CD4-positive, alpha-beta T cell (primary cell): Measurements from ENCODE around the gene BRD9. TPM values are rescaled to one million over a fixed set of nuclear protein-coding genes. Genes with fewer than 3 reads are reported as not detected.
"Not testable (repeated sequence)": the region's sequence is repeated elsewhere in the genome, so short reads cannot be mapped to it uniquely, and the experiment has no call there.

Experiments used
- ATAC-seq: fragments of 200-7000 bp; cut with Tn5 transposase; one replicate; pipeline ENCODE4 v1.10.0; 2022; ENCODE audit warnings: mild to moderate bottlenecking; ENCODE audit not compliant: poor library complexity
- CTCF ChIA-PET: fragments of 350-600 bp; sonication (Branson Sonifier 250); formaldehyde crosslinking; loops from one replicate; lab custom pipeline; 2021; ENCODE audit warnings: antibody characterized with exemption, inconsistent platforms; lab: Charles Lee
- POLR2A ChIA-PET: fragments of 350-600 bp; sonication (Branson Sonifier 250); formaldehyde crosslinking; loops from one replicate; lab custom pipeline; 2021; ENCODE audit warnings: antibody characterized with exemption, inconsistent platforms; lab: Charles Lee
- DNase-seq, 14 experiments: peaks; one replicate each; pipeline ENCODE4 v3.0.0-alpha.2; 2013 to 2020; ENCODE audit warnings: mixed read lengths in 2 of 14
- H3K27ac ChIP-seq, 2 donors: one replicate each; pipeline versions ENCODE4 v1.5.1 to v1.7.0; 2013; ENCODE audit warnings: low read length in 2 of 2, low read depth in 1 of 2, mild to moderate bottlenecking in 1 of 2
- H3K27me3 ChIP-seq, 2 experiments: 1 replicate in 1 of 2; 2 replicates in 1 of 2; pipeline versions ENCODE4 v1.6.1 to v1.7.0; 2013; ENCODE audit warnings: low read length in 2 of 2, control low read depth in 1 of 2, mild to moderate bottlenecking in 1 of 2, moderate library complexity in 1 of 2; ENCODE audit not compliant: insufficient read depth in 2 of 2, control insufficient read depth in 1 of 2
- H3K36me3 ChIP-seq: one replicate; pipeline ENCODE4 v1.6.1; 2013; ENCODE audit warnings: low read length, control low read depth; ENCODE audit not compliant: insufficient read depth
- H3K4me1 ChIP-seq: one replicate; pipeline ENCODE4 v1.6.1; 2013; ENCODE audit warnings: low read length, control low read depth; ENCODE audit not compliant: insufficient read depth
- H3K4me3 ChIP-seq: one replicate; pipeline ENCODE4 v1.5.1; 2013; ENCODE audit warnings: mild to moderate bottlenecking, low read length, moderate library complexity
- H3K9me3 ChIP-seq, 2 experiments: 1 replicate in 1 of 2; 2 replicates in 1 of 2; pipeline versions ENCODE4 v1.6.1 to v1.7.0; 2013; ENCODE audit warnings: low read length in 2 of 2, mild to moderate bottlenecking in 2 of 2, control low read depth in 1 of 2, moderate library complexity in 1 of 2; ENCODE audit not compliant: control insufficient read depth in 1 of 2, insufficient read depth in 1 of 2
- H3K27ac Mint-ChIP-seq: one replicate; pipeline ENCODE4 v1.8.0; 2020; ENCODE audit warnings: mixed read lengths
- H3K27me3 Mint-ChIP-seq: one replicate; pipeline ENCODE4 v1.8.0; 2021; ENCODE audit warnings: mixed read lengths
- H3K36me3 Mint-ChIP-seq: one replicate; pipeline ENCODE4 v1.8.0; 2021; ENCODE audit warnings: low read depth, mixed read lengths
- H3K4me1 Mint-ChIP-seq: one replicate; pipeline ENCODE4 v1.8.0; 2021; ENCODE audit warnings: low read depth, mixed read lengths
- H3K4me3 Mint-ChIP-seq: one replicate; pipeline ENCODE4 v1.8.0; 2020; ENCODE audit warnings: mild to moderate bottlenecking, mixed read lengths
- H3K9me3 Mint-ChIP-seq: one replicate; pipeline ENCODE4 v1.8.0; 2020; ENCODE audit warnings: mixed read lengths
- CTCF ChIP-seq: fragments of 200-600 bp; IDR thresholded peaks from one replicate; pipeline ENCODE4 v1.8.0; 2022; ENCODE audit warnings: antibody characterized with exemption, mild to moderate bottlenecking
- intact Hi-C, 2 experiments: fragments of 100-400 bp; cut with DNase I in 1 of 2; cut with micrococcal nuclease in 1 of 2; formaldehyde crosslinking; loops; one replicate each; pipeline versions ENCODE4 v1.15.1 to v1.9.0; 2023 to 2025; cut with DNase I, micrococcal nuclease
- total RNA-seq, 174 experiments: library from RNA in 2 of 174; stranded (reverse) in 2 of 174; gene quantifications; one replicate each; pipeline ENCODE4 v1.2.3 and lab custom pipeline; 2021 to 2026

Gene BRD9
- total RNA-seq, 2 experiments from 2014 or later = 109 TPM

DNA sequence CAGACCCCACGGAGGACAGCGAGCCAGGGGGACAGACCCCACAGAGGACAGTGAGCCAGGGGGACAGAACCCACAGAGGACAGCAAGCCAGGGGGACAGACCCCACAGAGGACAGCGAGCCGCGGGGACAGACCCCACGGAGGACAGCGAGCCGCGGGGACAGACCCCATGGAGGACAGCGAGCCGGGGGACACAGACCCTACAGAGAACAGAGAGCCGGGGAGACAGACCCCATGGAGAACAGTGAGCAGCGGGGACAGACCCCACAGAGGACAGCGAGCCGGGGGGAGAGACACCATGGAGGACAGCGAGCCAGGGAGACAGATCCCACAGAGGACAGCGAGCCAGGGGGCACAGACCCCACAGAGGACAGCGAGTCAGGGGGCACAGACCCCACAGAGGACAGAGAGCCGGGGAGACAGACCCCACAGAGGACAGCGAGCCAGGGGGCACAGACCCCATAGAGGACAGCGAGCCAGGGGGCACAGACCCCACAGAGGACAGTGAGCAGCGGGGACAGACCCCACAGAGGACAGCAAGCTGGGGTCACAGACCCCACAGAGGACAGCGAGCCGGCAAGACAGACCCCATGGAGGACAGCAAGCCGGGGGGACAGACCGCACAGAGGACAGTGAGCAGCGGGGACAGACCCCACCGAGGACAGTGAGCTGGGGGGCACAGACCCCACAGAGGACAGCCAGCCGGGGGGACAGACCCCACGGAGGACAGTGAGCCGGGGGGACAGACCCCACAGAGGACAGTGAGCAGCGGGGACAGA is 37.4 kb downstream of the BRD9 start:
- ATAC-seq = no peak
- POLR2A ChIA-PET = no interaction called here
- TF ChIP-seq CTCF = no peak
- H3K36me3 ChIP-seq = no peaks in the 10 kb centered on the region
- CTCF ChIA-PET = no interaction called here
- H3K4me3 ChIP-seq = no peak overlapping the region
- H3K4me1 ChIP-seq = peaks cover 5% of the 10 kb centered on the region
- Mint-ChIP-seq H3K27me3 (peaks cover 4% of the 10 kb centered on the region), H3K36me3 (peaks cover 12% of the 10 kb centered on the region), H3K4me1 (peaks cover 5% of the 10 kb centered on the region), H3K9me3 (no peaks in the 10 kb centered on the region), H3K27ac (no peak overlapping the region), H3K4me3 (no peak overlapping the region)
- no peak for DNase-seq
- intact Hi-C loops = no loop called here
- H3K9me3 ChIP-seq = peaks cover 0 to 12% of the 10 kb centered on the region in 2 experiments
- H3K27me3 ChIP-seq = peaks cover 3 to 9% of the 10 kb centered on the region in 2 experiments
- H3K27ac ChIP-seq = no peak overlapping the region

GRCh38 chr5:854217-854616 is 38.4 kb downstream of the BRD9 start:
- no peak overlapping the region for H3K4me3 ChIP-seq
- no peak overlapping the region for H3K4me3 Mint-ChIP-seq
- H3K27me3 ChIP-seq = peaks cover 7 to 9% of the 10 kb centered on the region in 2 experiments
- DNase-seq (no peak), ATAC-seq (no peak)
- peaks cover 4% of the 10 kb centered on the region for H3K27me3 Mint-ChIP-seq
- POLR2A ChIA-PET = no interaction called here
- CTCF ChIA-PET = no interaction called here
- H3K4me1 ChIP-seq = peaks cover 5% of the 10 kb centered on the region
- peaks cover 0 to 12% of the 10 kb centered on the region in 2 experiments for H3K9me3 ChIP-seq
- TF ChIP-seq CTCF = no peak
- intact Hi-C loops = no loop called here
- H3K36me3 ChIP-seq = no peaks in the 10 kb centered on the region
- H3K36me3 Mint-ChIP-seq = peaks cover 11% of the 10 kb centered on the region
- H3K27ac Mint-ChIP-seq = no peak overlapping the region
- H3K4me1 Mint-ChIP-seq = peaks cover 5% of the 10 kb centered on the region
- no peak overlapping the region for H3K27ac ChIP-seq
- no peaks in the 10 kb centered on the region for H3K9me3 Mint-ChIP-seq

- H3K4me3 ChIP-seq, CTCF ChIA-PET, ATAC-seq, H3K27ac Mint-ChIP-seq, H3K27ac ChIP-seq, H3K4me1 ChIP-seq, H3K27me3 ChIP-seq, intact Hi-C loops, H3K4me1 Mint-ChIP-seq, DNase-seq, H3K4me3 Mint-ChIP-seq, H3K36me3 ChIP-seq, H3K36me3 Mint-ChIP-seq, POLR2A ChIA-PET, H3K9me3 Mint-ChIP-seq, H3K27me3 Mint-ChIP-seq: not testable (repeated sequence)
- peaks cover 0 to 12% of the 10 kb centered on the region in 2 experiments for H3K9me3 ChIP-seq
Measured at GRCh38 chr5:853416-854090, 39.0 kb downstream of the BRD9 start.
